C4-2B (cell line): ENCODE measurements around the gene ANK3.

Experiments used
- ZFX ChIP-seq: fragments of 450-650 bp; IDR thresholded peaks from 2 replicates; pipeline ENCODE4 v1.6.1; 2017
- TF ChIP-seq, protein P1 (sequence below): fragments of 450-650 bp; conservative IDR thresholded peaks from 2 replicates; pipeline ENCODE4 v1.5.1; 2017; ENCODE audit warnings: mild to moderate bottlenecking

DNA sequence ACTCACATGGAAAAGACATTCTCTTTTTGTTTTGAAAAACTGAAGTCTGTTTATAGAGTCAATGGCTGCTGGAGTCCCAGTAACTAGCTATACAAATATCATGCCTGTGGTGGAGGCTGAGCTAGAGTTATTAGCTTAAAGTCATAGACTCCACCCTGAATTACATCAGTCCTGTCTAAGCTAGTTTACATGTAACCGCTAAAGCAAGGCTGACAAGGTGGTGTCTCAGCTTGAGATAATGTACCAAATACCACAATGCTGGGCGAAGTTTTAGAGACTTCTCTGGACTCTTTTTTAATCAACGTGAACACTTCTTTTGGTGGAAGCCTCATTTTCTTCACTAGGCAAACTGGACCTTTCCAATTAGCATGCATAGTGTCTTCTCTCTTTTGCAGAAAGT is 219.4 kb downstream of the ANK3 start:
- TF ChIP-seq, protein P1, sequence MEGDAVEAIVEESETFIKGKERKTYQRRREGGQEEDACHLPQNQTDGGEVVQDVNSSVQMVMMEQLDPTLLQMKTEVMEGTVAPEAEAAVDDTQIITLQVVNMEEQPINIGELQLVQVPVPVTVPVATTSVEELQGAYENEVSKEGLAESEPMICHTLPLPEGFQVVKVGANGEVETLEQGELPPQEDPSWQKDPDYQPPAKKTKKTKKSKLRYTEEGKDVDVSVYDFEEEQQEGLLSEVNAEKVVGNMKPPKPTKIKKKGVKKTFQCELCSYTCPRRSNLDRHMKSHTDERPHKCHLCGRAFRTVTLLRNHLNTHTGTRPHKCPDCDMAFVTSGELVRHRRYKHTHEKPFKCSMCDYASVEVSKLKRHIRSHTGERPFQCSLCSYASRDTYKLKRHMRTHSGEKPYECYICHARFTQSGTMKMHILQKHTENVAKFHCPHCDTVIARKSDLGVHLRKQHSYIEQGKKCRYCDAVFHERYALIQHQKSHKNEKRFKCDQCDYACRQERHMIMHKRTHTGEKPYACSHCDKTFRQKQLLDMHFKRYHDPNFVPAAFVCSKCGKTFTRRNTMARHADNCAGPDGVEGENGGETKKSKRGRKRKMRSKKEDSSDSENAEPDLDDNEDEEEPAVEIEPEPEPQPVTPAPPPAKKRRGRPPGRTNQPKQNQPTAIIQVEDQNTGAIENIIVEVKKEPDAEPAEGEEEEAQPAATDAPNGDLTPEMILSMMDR: no peak
- TF ChIP-seq ZFX: no peak
